Neural cell (in vitro differentiated cells): ENCODE data around the gene HBZ.
"Not testable (repeated sequence)": the region's sequence is repeated elsewhere in the genome, so short reads cannot be mapped to it uniquely, and the experiment has no call there.

Experiments
- POLR2AphosphoS5 ChIP-seq: IDR thresholded peaks from 2 replicates; pipeline ENCODE4 v1.6.1; 2012
- RAD21 ChIP-seq: fragments of 450-650 bp; conservative IDR thresholded peaks from 2 replicates; pipeline ENCODE4 v1.6.1; 2014; ENCODE audit warnings: antibody characterized with exemption, mild to moderate bottlenecking, moderate library complexity
- TF ChIP-seq, protein P1 (sequence below): fragments of 450-650 bp; IDR thresholded peaks from 2 replicates; pipeline ENCODE4 v1.5.1; 2014; ENCODE audit warnings: antibody characterized with exemption, mild to moderate bottlenecking, moderate library complexity; ENCODE audit not compliant: poor library complexity, severe bottlenecking

DNA sequence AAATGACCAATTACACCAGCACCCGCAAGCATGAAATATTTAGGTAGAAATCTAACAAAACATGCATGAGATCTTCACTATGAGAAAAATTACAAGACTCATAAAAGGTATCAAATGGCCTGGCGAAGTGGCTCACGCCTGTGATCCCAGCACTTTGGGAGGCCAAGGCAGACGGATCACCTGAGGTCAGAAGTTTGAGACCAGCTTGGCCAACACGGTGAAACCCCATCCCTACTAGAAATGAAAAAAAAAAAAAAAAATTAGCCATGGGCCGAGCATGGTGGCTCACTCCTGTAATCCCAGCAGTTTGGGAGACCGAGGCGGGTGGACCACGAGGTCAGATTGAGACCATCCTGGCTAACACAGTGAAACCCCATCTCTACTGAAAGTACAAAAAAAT is 51.6 kb downstream of the HBZ start:
- not testable (repeated sequence) for TF ChIP-seq RAD21, POLR2AphosphoS5
- TF ChIP-seq, protein P1, sequence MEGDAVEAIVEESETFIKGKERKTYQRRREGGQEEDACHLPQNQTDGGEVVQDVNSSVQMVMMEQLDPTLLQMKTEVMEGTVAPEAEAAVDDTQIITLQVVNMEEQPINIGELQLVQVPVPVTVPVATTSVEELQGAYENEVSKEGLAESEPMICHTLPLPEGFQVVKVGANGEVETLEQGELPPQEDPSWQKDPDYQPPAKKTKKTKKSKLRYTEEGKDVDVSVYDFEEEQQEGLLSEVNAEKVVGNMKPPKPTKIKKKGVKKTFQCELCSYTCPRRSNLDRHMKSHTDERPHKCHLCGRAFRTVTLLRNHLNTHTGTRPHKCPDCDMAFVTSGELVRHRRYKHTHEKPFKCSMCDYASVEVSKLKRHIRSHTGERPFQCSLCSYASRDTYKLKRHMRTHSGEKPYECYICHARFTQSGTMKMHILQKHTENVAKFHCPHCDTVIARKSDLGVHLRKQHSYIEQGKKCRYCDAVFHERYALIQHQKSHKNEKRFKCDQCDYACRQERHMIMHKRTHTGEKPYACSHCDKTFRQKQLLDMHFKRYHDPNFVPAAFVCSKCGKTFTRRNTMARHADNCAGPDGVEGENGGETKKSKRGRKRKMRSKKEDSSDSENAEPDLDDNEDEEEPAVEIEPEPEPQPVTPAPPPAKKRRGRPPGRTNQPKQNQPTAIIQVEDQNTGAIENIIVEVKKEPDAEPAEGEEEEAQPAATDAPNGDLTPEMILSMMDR: not testable (repeated sequence)
